HEK293 (cell line): ENCODE measurements around the gene KCNQ1.
A peak's percentile ranks its signal among the peaks of the same experiment; 100 is the strongest.

ENCODE experiments used
- CTCF ChIA-PET: fragments of 350-600 bp; formaldehyde crosslinking; extraction: SDS; loops from one replicate; lab custom pipeline; 2021; ENCODE audit warnings: antibody characterized with exemption; lab: Yijun Ruan, JAX
- POLR2A ChIA-PET: fragments of 300-600 bp; formaldehyde crosslinking; extraction: SDS; loops from one replicate; lab custom pipeline; 2020; ENCODE audit warnings: antibody characterized with exemption, inconsistent platforms; lab: Yijun Ruan, JAX
- H3K27ac ChIP-seq: fragments of 200-500 bp; sonication (Bioruptor generic); 2 replicates; pipeline ENCODE4 v1.5.1; 2014; ENCODE audit warnings: low read depth, low read length, control low read depth, inconsistent platforms; ENCODE audit errors: extremely low read depth
- H3K36me3 ChIP-seq, 2 experiments: fragments of 200-500 bp in 1 of 2; sonication (Bioruptor generic) in 1 of 2; 1 replicate in 1 of 2; 2 replicates in 1 of 2; pipeline ENCODE4 v1.5.1; 2014 to 2017; ENCODE audit warnings: inconsistent platforms in 2 of 2, low read length in 2 of 2; ENCODE audit not compliant: control insufficient read depth in 2 of 2, insufficient read depth in 1 of 2
- H3K4me1 ChIP-seq: fragments of 200-500 bp; sonication (Bioruptor generic); 2 replicates; pipeline ENCODE4 v1.5.1; 2014; ENCODE audit warnings: mild to moderate bottlenecking, low read length, inconsistent platforms; ENCODE audit not compliant: control insufficient read depth, insufficient read depth
- H3K4me3 ChIP-seq: 2 replicates; pipeline ENCODE4 v1.5.1; 2011; ENCODE audit warnings: low read depth, mild to moderate bottlenecking, control low read depth, low read length, moderate library complexity
- H3K9me3 ChIP-seq: fragments of 200-500 bp; sonication (Bioruptor generic); 2 replicates; pipeline ENCODE4 v1.5.1; 2014; ENCODE audit warnings: low read depth, low read length, inconsistent platforms; ENCODE audit not compliant: control insufficient read depth, insufficient read depth
- BCL6B ChIP-seq: fragments of 450-650 bp; formaldehyde crosslinking; IDR thresholded peaks from 2 replicates; pipeline ENCODE4 v1.5.1; 2017; ENCODE audit warnings: missing biosample characterization, missing genetic modification characterization
- FEZF1 ChIP-seq: fragments of 450-650 bp; formaldehyde crosslinking; IDR thresholded peaks from 2 replicates; pipeline ENCODE4 v1.5.1; 2016; ENCODE audit warnings: missing biosample characterization, missing genetic modification characterization
- GLI2 ChIP-seq: fragments of 450-650 bp; formaldehyde crosslinking; IDR thresholded peaks from 2 replicates; pipeline ENCODE4; 2017; ENCODE audit warnings: missing biosample characterization, missing genetic modification characterization, low read depth, borderline replicate concordance
- PATZ1 ChIP-seq: fragments of 450-650 bp; formaldehyde crosslinking; IDR thresholded peaks from 2 replicates; pipeline ENCODE4 v1.5.1; 2016; ENCODE audit warnings: missing biosample characterization, missing genetic modification characterization
- SETDB1 ChIP-seq: IDR thresholded peaks from one replicate; pipeline ENCODE4 v1.6.1; 2017; ENCODE audit warnings: mild to moderate bottlenecking, low read length, moderate library complexity, mixed read lengths; ENCODE audit not compliant: insufficient read length
- ZBTB48 ChIP-seq: fragments of 450-650 bp; formaldehyde crosslinking; IDR thresholded peaks from 2 replicates; pipeline ENCODE4 v1.5.1; 2016; ENCODE audit warnings: missing biosample characterization, missing genetic modification characterization
- ZNF146 ChIP-seq: fragments of 450-650 bp; formaldehyde crosslinking; IDR thresholded peaks from 2 replicates; pipeline ENCODE4 v1.5.1; 2016; ENCODE audit warnings: missing biosample characterization, missing genetic modification characterization
- ZNF311 ChIP-seq: fragments of 450-650 bp; formaldehyde crosslinking; IDR thresholded peaks from 2 replicates; pipeline ENCODE4 v1.5.1; 2017; ENCODE audit warnings: missing biosample characterization, missing genetic modification characterization, borderline replicate concordance
- ZNF391 ChIP-seq: fragments of 450-650 bp; formaldehyde crosslinking; IDR thresholded peaks from 2 replicates; pipeline ENCODE4 v1.5.1; 2016; ENCODE audit warnings: low read depth, missing biosample characterization, missing genetic modification characterization, borderline replicate concordance
- ZNF449 ChIP-seq: fragments of 450-650 bp; formaldehyde crosslinking; IDR thresholded peaks from 2 replicates; pipeline ENCODE4 v1.5.1; 2017; ENCODE audit warnings: missing biosample characterization, mild to moderate bottlenecking, missing genetic modification characterization, moderate library complexity
- ZNF624 ChIP-seq: fragments of 450-650 bp; formaldehyde crosslinking; IDR thresholded peaks from 2 replicates; pipeline ENCODE4 v1.5.1; 2017; ENCODE audit warnings: missing biosample characterization, missing genetic modification characterization
- ZNF645 ChIP-seq: fragments of 450-650 bp; formaldehyde crosslinking; IDR thresholded peaks from 2 replicates; pipeline ENCODE4; 2016; ENCODE audit warnings: missing biosample characterization, missing genetic modification characterization
- ZNF707 ChIP-seq: fragments of 450-650 bp; formaldehyde crosslinking; IDR thresholded peaks from 2 replicates; pipeline ENCODE4 v1.5.1; 2016; ENCODE audit warnings: missing biosample characterization, missing genetic modification characterization
- ZNF843 ChIP-seq: fragments of 450-650 bp; formaldehyde crosslinking; IDR thresholded peaks from 2 replicates; pipeline ENCODE4 v1.5.1; 2016; ENCODE audit warnings: missing biosample characterization, missing genetic modification characterization
- ZSCAN16 ChIP-seq: fragments of 450-650 bp; formaldehyde crosslinking; IDR thresholded peaks from 2 replicates; pipeline ENCODE4 v1.5.1; 2016; ENCODE audit warnings: missing biosample characterization, missing genetic modification characterization
- ZSCAN4 ChIP-seq: fragments of 450-650 bp; formaldehyde crosslinking; IDR thresholded peaks from 2 replicates; pipeline ENCODE4 v1.5.1; 2017; ENCODE audit warnings: missing biosample characterization, missing genetic modification characterization

KCNQ1 gene

GRCh38 chr11:2470495-2470894 lies 25.7 kb downstream of the KCNQ1 start:
- POLR2A ChIA-PET, result no interaction called here
- CTCF ChIA-PET, result no interaction called here
- H3K4me3 ChIP-seq, result no peak overlapping the region
- no peaks in the 10 kb centered on the region for H3K9me3 ChIP-seq
- no peak overlapping the region for H3K27ac ChIP-seq
- TF ChIP-seq ZNF391 (tag by site-specific recombination), result no peak
- TF ChIP-seq ZNF146, result no peak
- no peak for TF ChIP-seq PATZ1 (tag by site-specific recombination)
- TF ChIP-seq FEZF1 (tag by site-specific recombination), result no peak
- no peak for TF ChIP-seq ZSCAN16
- no peak for TF ChIP-seq ZNF624 (tag by site-specific recombination)
- TF ChIP-seq ZBTB48, result no peak
- no peak for TF ChIP-seq BCL6B (tag by site-specific recombination)
- TF ChIP-seq ZNF449 (tag by site-specific recombination), result no peak
- TF ChIP-seq ZNF645 (tag by site-specific recombination), result no peak
- no peak for TF ChIP-seq ZNF843 (tag by site-specific recombination)
- TF ChIP-seq GLI2 (tag by site-specific recombination), result no peak
- H3K4me1 ChIP-seq, result no peaks in the 10 kb centered on the region
- no peaks in the 10 kb centered on the region for H3K36me3 ChIP-seq

- H3K27ac ChIP-seq, result no peak overlapping the region
- TF ChIP-seq ZSCAN4 (tag by site-specific recombination) (peak; percentile 82; the same call in 1 of the 2 replicates), SETDB1 (no peak), ZNF707 (no peak), ZNF311 (tag by site-specific recombination) (no peak)
- TF ChIP-seq, all 188 proteins: peak for 1
- H3K9me3 ChIP-seq, result no peaks in the 10 kb centered on the region
- ChIA-PET POLR2A (no interaction called here), CTCF (no interaction called here)
- H3K4me3 ChIP-seq, result no peak overlapping the region
- no peaks in the 10 kb centered on the region for H3K4me1 ChIP-seq
- H3K36me3 ChIP-seq, result no peaks in the 10 kb centered on the region
Measured at GRCh38 chr11:2471048-2471803, 26.4 kb downstream of the KCNQ1 start.
